Cerebellar cortex (tissue), 1 donor: ENCODE measurements around the gene RC3H1.
"Not testable (repeated sequence)": the region's sequence is repeated elsewhere in the genome, so short reads cannot be mapped to it uniquely, and the experiment has no call there.

Source experiments
- DNase-seq: peaks from one replicate; pipeline ENCODE4 v3.0.0-alpha.2; 2015; ENCODE audit warnings: low spot score

The RC3H1 gene

GRCh38 chr1:174022080-174022975 is at the start of gene RC3H1:
Gene RC3H1, minus strand, starts transcription at chr1:174022357. Its CDS starts 29,372 bp downstream, at chr1:173992985.
- DNase-seq = peak; percentile 93

GRCh38 chr1:174070614-174071013 is 48.5 kb upstream of the RC3H1 start:
- no peak for DNase-seq

GRCh38 chr1:174068000-174068399 is 45.8 kb upstream of the RC3H1 start:
- no peak for DNase-seq

- DNase-seq = no peak
Measured at GRCh38 chr1:174060090-174060489, 37.9 kb upstream of the RC3H1 start.

- no peak for DNase-seq
Measured at GRCh38 chr1:174058624-174059023, 36.5 kb upstream of the RC3H1 start.

- not testable (repeated sequence) for DNase-seq
Measured at GRCh38 chr1:174056609-174057008, 34.5 kb upstream of the RC3H1 start.

GRCh38 chr1:174055797-174056196 is 33.6 kb upstream of the RC3H1 start:
- DNase-seq = not testable (repeated sequence)

- DNase-seq = no peak
Measured at GRCh38 chr1:174053826-174054225, 31.7 kb upstream of the RC3H1 start.

GRCh38 chr1:174052621-174053020 is 30.5 kb upstream of the RC3H1 start:
- DNase-seq = no peak

- DNase-seq = no peak
Measured at GRCh38 chr1:174051956-174052355, 29.8 kb upstream of the RC3H1 start.

GRCh38 chr1:174049514-174049913 is 27.4 kb upstream of the RC3H1 start:
- DNase-seq = no peak

GRCh38 chr1:174044418-174045222 is 22.5 kb upstream of the RC3H1 start:
- no peak for DNase-seq

- DNase-seq = not testable (repeated sequence)
Measured at GRCh38 chr1:174042509-174042908, 20.4 kb upstream of the RC3H1 start.

- no peak for DNase-seq
Measured at GRCh38 chr1:174041369-174041768, 19.2 kb upstream of the RC3H1 start.

- peak; percentile 74 for DNase-seq
Measured at GRCh38 chr1:174040387-174040786, 18.2 kb upstream of the RC3H1 start.

GRCh38 chr1:174039027-174039426 is 16.9 kb upstream of the RC3H1 start:
- no peak for DNase-seq

- no peak for DNase-seq
Measured at GRCh38 chr1:174036798-174037197, 14.6 kb upstream of the RC3H1 start.

- no peak for DNase-seq
Measured at GRCh38 chr1:174036204-174036603, 14.0 kb upstream of the RC3H1 start.

GRCh38 chr1:174032671-174033222 is 10.6 kb upstream of the RC3H1 start:
- no peak for DNase-seq

- DNase-seq = no peak
Measured at GRCh38 chr1:174031099-174031498, 8.9 kb upstream of the RC3H1 start.

GRCh38 chr1:174028495-174028894 is 6.3 kb upstream of the RC3H1 start:
- DNase-seq = no peak

- DNase-seq = peak; percentile 88
Measured at GRCh38 chr1:174023440-174023839, 1.3 kb upstream of the RC3H1 start.

- peak; percentile 57 for DNase-seq
Measured at GRCh38 chr1:174022976-174023277, 770 bp upstream of the RC3H1 start.
